CMK (cell line): ENCODE data around the gene ARR3.
A peak's percentile ranks its signal among the peaks of the same experiment; 100 is the strongest.
"Not testable (repeated sequence)": the region's sequence is repeated elsewhere in the genome, so short reads cannot be mapped to it uniquely, and the experiment has no call there.

Experiments used
- DNase-seq: peaks from one replicate; pipeline ENCODE4 v3.0.0-alpha.2; 2010; ENCODE audit warnings: low read depth

ARR3 gene

GRCh38 chrX:70280573-70280972, 12.4 kb downstream of the ARR3 start:
- DNase-seq, result no peak

- no peak for DNase-seq
Observed at GRCh38 chrX:70281951-70282350, 13.8 kb downstream of the ARR3 start, which contains the start of gene RAB41. TSS of gene RAB41 (plus strand) at chrX:70282172. CDS start at chrX:70282218, 46 bp downstream.

- DNase-seq, result no peak
Observed at GRCh38 chrX:70289168-70289792, 21.1 kb downstream of the ARR3 start.

- DNase-seq, result peak; percentile 48
Observed at GRCh38 chrX:70289793-70290770, 21.9 kb downstream of the ARR3 start, which contains the start of the genes KIF4A and PDZD11. TSS of gene KIF4A (plus strand) at chrX:70290104. CDS start at chrX:70290459, 355 bp downstream. TSS of gene PDZD11 (minus strand) at chrX:70289927. CDS start at chrX:70289341, 586 bp downstream.

- no peak for DNase-seq
Observed at GRCh38 chrX:70292788-70293187, 24.7 kb downstream of the ARR3 start.

- no peak for DNase-seq
Observed at GRCh38 chrX:70293621-70294020, 25.5 kb downstream of the ARR3 start.

- DNase-seq, result no peak
Observed at GRCh38 chrX:70301716-70302115, 33.6 kb downstream of the ARR3 start.

- DNase-seq, result no peak
Observed at GRCh38 chrX:70313503-70313902, 45.4 kb downstream of the ARR3 start.

- DNase-seq, result no peak
Observed at GRCh38 chrX:70322784-70323183, 54.6 kb downstream of the ARR3 start.

- DNase-seq, result not testable (repeated sequence)
Observed at GRCh38 chrX:70323628-70324027, 55.5 kb downstream of the ARR3 start.

GRCh38 chrX:70324326-70324725, 56.2 kb downstream of the ARR3 start:
- DNase-seq, result no peak

- DNase-seq, result no peak
Observed at GRCh38 chrX:70331161-70331560, 63.0 kb downstream of the ARR3 start.
